Prostate gland (tissue), 2 donors: ENCODE data around the gene XYLT2.
"Not testable (repeated sequence)": the region's sequence is repeated elsewhere in the genome, so short reads cannot be mapped to it uniquely, and the experiment has no call there.

Source experiments
- CTCF ChIP-seq, 4 experiments: fragments of 200-600 bp in 2 of 4; fragments of 450-650 bp in 2 of 4; sonication (generic) in 2 of 4; IDR thresholded peaks; 1 replicate in 3 of 4; 2 replicates in 1 of 4; pipeline ENCODE4 v1.5.1; 2016 to 2019; ENCODE audit warnings: antibody characterized with exemption in 4 of 4, mild to moderate bottlenecking in 2 of 4, moderate library complexity in 2 of 4
- POLR2AphosphoS5 ChIP-seq: sonication (generic); formaldehyde crosslinking; IDR thresholded peaks from one replicate; pipeline ENCODE4 v1.6.1; 2017; ENCODE audit warnings: antibody characterized with exemption

DNA sequence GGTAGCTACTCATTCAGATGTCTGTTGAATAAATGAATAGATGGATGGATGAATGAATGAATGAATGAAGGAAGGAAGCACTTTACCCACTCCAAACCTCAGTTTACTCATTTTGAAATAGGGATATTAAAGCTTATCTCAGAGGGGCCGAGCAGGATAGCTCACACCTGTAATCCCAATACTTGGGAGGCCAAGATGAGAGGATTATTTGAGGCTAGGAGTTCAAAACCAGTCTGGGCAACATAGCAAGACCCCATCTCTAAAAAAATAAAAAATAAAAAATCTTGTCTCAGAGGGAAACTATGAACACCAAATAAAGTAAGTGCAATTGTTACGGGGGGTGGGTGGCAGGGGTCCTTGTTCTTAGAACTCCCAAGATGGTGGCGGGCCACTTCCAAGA lies 52.7 kb downstream of the XYLT2 start:
- TF ChIP-seq CTCF (IDR thresholded peaks at IDR 0.05); POLR2AphosphoS5: not testable (repeated sequence)
